K562 (cell line): Measurements from ENCODE around the gene CCDC82. TPM values are rescaled to one million over a fixed set of nuclear protein-coding genes. Genes with fewer than 3 reads are reported as not detected.

Experiments used
- ATAC-seq: fragments of 200-7000 bp; cut with Tn5 transposase; 3 replicates; pipeline ENCODE4 v1.9.1; 2020; ENCODE audit warnings: moderate library complexity
- BruUV-seq: library from RNA; stranded (reverse); fragments of 400-500 nt; replicated peaks from 2 replicates; lab custom pipeline; 2021; lab: Mats Ljungman, UMichigan
- CTCF ChIA-PET: fragments of 300-600 bp; formaldehyde crosslinking; extraction: SDS; loops from one replicate; lab custom pipeline; 2021; ENCODE audit warnings: low intra/inter-chr PET ratio; lab: Yijun Ruan, JAX
- POLR2A ChIA-PET: fragments of 300-600, 350-650 bp; sonication (Branson Sonifier 250); formaldehyde crosslinking; extraction: SDS; loops from one replicate; lab custom pipeline; 2021; ENCODE audit warnings: antibody characterized with exemption, inconsistent platforms; lab: Yijun Ruan, JAX
- DNase-seq, 4 experiments: peaks; one replicate each; pipeline versions ENCODE4 v3.0.0 to v3.0.0-alpha.2; 2011 to 2018; ENCODE audit warnings: low spot score in 3 of 4, mixed read lengths in 3 of 4; ENCODE audit errors: extremely low read depth in 1 of 4
- FAIRE-seq: peaks from 2 replicates; lab custom pipeline; 2011; peaks lifted over from hg19 to GRCh38; lab: Jason Lieb, UNC
- H2AFZ ChIP-seq: 2 replicates; pipeline ENCODE4 v1.6.0; 2011; ENCODE audit warnings: low read depth, low read length, control low read depth, inconsistent platforms
- H3K27ac ChIP-seq: fragments of 200-600 bp; 3 replicates; pipeline ENCODE4 v1.8.0; 2011; ENCODE audit warnings: low read depth, mild to moderate bottlenecking, control low read depth, inconsistent platforms, low read length, moderate library complexity, mixed read lengths; ENCODE audit errors: extremely low read depth
- H3K27me3 ChIP-seq, 2 experiments: fragments of 300-600 bp in 1 of 2; 2 replicates in 1 of 2; 3 replicates in 1 of 2; pipeline versions ENCODE4 v1.6.0 to v1.8.0; 2011; ENCODE audit warnings: inconsistent platforms in 2 of 2, low read length in 2 of 2, mild to moderate bottlenecking in 1 of 2, mixed read lengths in 1 of 2, moderate library complexity in 1 of 2; ENCODE audit not compliant: control insufficient read depth in 2 of 2, insufficient read depth in 2 of 2
- H3K36me3 ChIP-seq: fragments of 300-600 bp; 3 replicates; pipeline ENCODE4 v1.8.0; 2011; ENCODE audit warnings: mild to moderate bottlenecking, low read length, inconsistent platforms; ENCODE audit not compliant: control insufficient read depth, insufficient read depth
- H3K4me1 ChIP-seq, 2 experiments: fragments of 200-600 bp in 1 of 2; replicated peaks in 1 of 2; 2 replicates in 1 of 2; 3 replicates in 1 of 2; pipeline versions ENCODE4 v1.5.1 to v1.8.0; 2011; ENCODE audit warnings: inconsistent platforms in 2 of 2, low read length in 2 of 2, mild to moderate bottlenecking in 1 of 2, mixed read lengths in 1 of 2, moderate library complexity in 1 of 2; ENCODE audit not compliant: control insufficient read depth in 2 of 2, insufficient read depth in 2 of 2
- H3K4me2 ChIP-seq: 2 replicates; pipeline ENCODE4 v1.6.1; 2011; ENCODE audit warnings: low read length, control low read depth, inconsistent platforms, mixed read lengths; ENCODE audit not compliant: insufficient read depth
- H3K4me3 ChIP-seq: fragments of 200-600 bp; sonication (generic), shearing (Covaris generic); 2 replicates; pipeline ENCODE4 v1.5.1; 2016; ENCODE audit warnings: control low read depth, inconsistent platforms
- H3K79me2 ChIP-seq: fragments of 200-600 bp; 3 replicates; pipeline ENCODE4 v1.8.0; 2011; ENCODE audit warnings: low read length, inconsistent platforms; ENCODE audit not compliant: control insufficient read depth, insufficient read depth
- H3K9ac ChIP-seq, 2 experiments: 2 replicates each; pipeline versions ENCODE4 v1.6.0 to v1.6.1; 2011; ENCODE audit warnings: low read depth in 2 of 2, low read length in 2 of 2, control low read depth in 1 of 2, inconsistent platforms in 1 of 2, mild to moderate bottlenecking in 1 of 2, mixed read lengths in 1 of 2; ENCODE audit not compliant: insufficient read depth in 1 of 2
- H3K9me1 ChIP-seq: one replicate; pipeline ENCODE4 v1.6.0; 2011; ENCODE audit warnings: inconsistent platforms, mild to moderate bottlenecking, low read length, moderate library complexity; ENCODE audit not compliant: control insufficient read depth, insufficient read depth
- H3K9me3 ChIP-seq: replicated peaks from 2 replicates; pipeline ENCODE4 v1.5.1; 2011; ENCODE audit warnings: low read depth, low read length, inconsistent platforms; ENCODE audit not compliant: control insufficient read depth, insufficient read depth
- H4K20me1 ChIP-seq: replicated peaks from 2 replicates; pipeline ENCODE4 v1.6.1; 2011; ENCODE audit warnings: low read length, inconsistent platforms, mixed read lengths; ENCODE audit not compliant: control insufficient read depth, insufficient read depth
- ARID3A ChIP-seq: IDR thresholded peaks from 2 replicates; pipeline ENCODE4 v1.6.1; 2012; ENCODE audit warnings: low read depth, low read length, improper control_type of control experiment, borderline replicate concordance
- BHLHE40 ChIP-seq: IDR thresholded peaks from 2 replicates; pipeline ENCODE4 v1.6.1; 2011; ENCODE audit warnings: low read length, improper control_type of control experiment
- EHMT2 ChIP-seq: fragments of 450-650 bp; IDR thresholded peaks from 2 replicates; pipeline ENCODE4 v1.6.1; 2018; ENCODE audit warnings: antibody characterized with exemption
- FOXA3 ChIP-seq, 2 experiments: fragments of 450-650 bp in 1 of 2; sonication (generic) in 1 of 2; formaldehyde crosslinking; IDR thresholded peaks in 1 of 2; conservative IDR thresholded peaks in 1 of 2; 2 replicates each; pipeline versions ENCODE4 v1.4.0 to v1.8.0; 2020 to 2022; ENCODE audit warnings: mild to moderate bottlenecking in 2 of 2, missing genetic modification reagents in 1 of 2
- FOXK2 ChIP-seq, 2 experiments: fragments of 450-650 bp; IDR thresholded peaks in 1 of 2; conservative IDR thresholded peaks in 1 of 2; 2 replicates each; pipeline ENCODE4 v1.6.1; 2016; ENCODE audit warnings: low read depth in 2 of 2, mild to moderate bottlenecking in 1 of 2
- HES1 ChIP-seq: fragments of 450-650 bp; IDR thresholded peaks from 2 replicates; pipeline ENCODE4 v1.6.1; 2016; ENCODE audit warnings: low read depth, mild to moderate bottlenecking, moderate library complexity
- HMBOX1 ChIP-seq: sonication (generic); IDR thresholded peaks from 2 replicates; pipeline ENCODE4 v1.6.1; 2016
- JUND ChIP-seq, 2 experiments: IDR thresholded peaks; 2 replicates in 1 of 2; 3 replicates in 1 of 2; pipeline ENCODE4 v1.6.1; 2011; ENCODE audit warnings: borderline replicate concordance in 2 of 2, low read depth in 2 of 2, low read length in 2 of 2, improper control_type of control experiment in 1 of 2, missing biosample characterization in 1 of 2, missing genetic modification characterization in 1 of 2, missing genetic modification reagents in 1 of 2
- MAFF ChIP-seq: IDR thresholded peaks from 2 replicates; pipeline ENCODE4 v1.6.1; 2012; ENCODE audit warnings: low read length, improper control_type of control experiment
- RBBP5 ChIP-seq: fragments of 200-600 bp; sonication (generic); IDR thresholded peaks from 2 replicates; pipeline ENCODE4 v1.6.1; 2012; ENCODE audit warnings: borderline replicate concordance, mild to moderate bottlenecking, low read length, control low read depth, inconsistent platforms; ENCODE audit not compliant: insufficient read depth, poor library complexity, severe bottlenecking
- SMARCA4 ChIP-seq: fragments of 450-650 bp; IDR thresholded peaks from 2 replicates; pipeline ENCODE4 v1.6.1; 2016
- SRF ChIP-seq, 2 experiments: fragments of 250-450, 450-650 bp in 1 of 2; sonication (Bioruptor Pico) in 1 of 2; sonication (generic) in 1 of 2; formaldehyde crosslinking; IDR thresholded peaks; 2 replicates each; pipeline versions ENCODE4 v1.5.0 to v1.5.1; 2020 to 2022; ENCODE audit warnings: mild to moderate bottlenecking in 1 of 2, missing genetic modification reagents in 1 of 2
- WGBS: fragments of 100-300 bp; shearing (Covaris generic); methylation state at CpG from one replicate; pipeline ENCODE4 v1.1.6; 2016; ENCODE audit warnings: low coverage, mixed read lengths; ENCODE audit not compliant: insufficient coverage; ENCODE audit errors: missing lambda C conversion rate; 5-methylcytosine and 5-hydroxymethylcytosine counted together
- in situ Hi-C: fragments of 300-500 bp; cut with MboI; formaldehyde crosslinking; loops from 4 replicates; pipeline ENCODE4 v1.15.0; 2018; ENCODE audit warnings: inconsistent platforms, mixed read lengths
- intact Hi-C: fragments of 100-400 bp; cut with micrococcal nuclease; formaldehyde crosslinking; loops from 2 replicates; pipeline ENCODE4 v1.14.2; 2022
- polyA plus RNA-seq, 8 experiments: library from polyadenylated mRNA; depleted of rRNA in 4 of 8; stranded (reverse) in 5 of 8; unstranded in 3 of 8; fragments of >200 nt; fragmentation: Nextera tagmentation in 2 of 8; fragmentation: Illumina TruSeq in 1 of 8; extraction: Ambion mirVana in 2 of 8; extraction: Trizol in 1 of 8; gene quantifications; 2 replicates each; pipeline versions ENCODE4 v1.2.1 to v1.2.3, GENCODE V29; 2011 to 2014; ENCODE audit warnings: inconsistent platforms in 1 of 8, missing spikeins in 1 of 8
- total RNA-seq, 7 experiments: library from RNA; depleted of rRNA in 6 of 7; stranded (reverse); fragments of >200 nt in 6 of 7; fragmentation: Illumina TruSeq in 2 of 7; extraction: Trizol in 2 of 7; gene quantifications; 2 replicates each; pipeline versions ENCODE4 v1.2.1 to v1.2.3, GENCODE V29; 2011 to 2021; ENCODE audit warnings: low replicate concordance in 1 of 7

The CCDC82 gene
- total and polyA plus RNA-seq, 9 of the 15 experiments (the other 6 are each of a cell fraction or from before 2014, with no cell fraction given), result 12.5 to 51.3 (median 24.5) TPM

GRCh38 chr11:96329419-96329818, 60.3 kb downstream of the CCDC82 start:
- Histone ChIP-seq H3K79me2 (peaks cover 71% of the 10 kb centered on the region), H3K27ac (peak overlapping the region; percentile 79), H3K4me3 (no peak overlapping the region), H3K9me3 (no peaks in the 10 kb centered on the region), H3K9me1 (no peaks in the 10 kb centered on the region), H3K9ac (peak overlapping the region in 1 of 2 experiments; percentile 62; a peak in 3 of 4 replicates), H2AFZ (peak overlapping the region; percentile 65), H3K36me3 (no peaks in the 10 kb centered on the region), H4K20me1 (no peaks in the 10 kb centered on the region), H3K4me1 (peaks cover 21 to 62% of the 10 kb centered on the region in 2 experiments; a peak in 4 of 5 replicates), H3K27me3 (no peaks in the 10 kb centered on the region), H3K4me2 (peak overlapping the region; percentile 40)
- ChIA-PET CTCF (interaction anchor here (1.3 kb wide), 1 partner anchor 9 kb away, joined by 3 read pairs; no protein-coding TSS in a partner anchor), POLR2A (interaction anchor here (1.0 to 2.8 kb wide), 2 partner anchors 8 to 21 kb away, joined by 3 to 12 read pairs; no protein-coding TSS in a partner anchor)
- no TSS peak for BruUV-seq
- in situ Hi-C loops (no loop called here), intact Hi-C loops (no loop called here)
- ATAC-seq (peak; percentile 26), FAIRE-seq (no peak), DNase-seq (peak in 1 of 4 experiments; percentile 61)
- 18% methylated on average over 1 of the region's 1 CpG for WGBS
- TF ChIP-seq ARID3A (0 out of 2 replicates have a peak, but pooled peaks have one; percentile 12), RBBP5 (no peak), FOXK2 (conservative IDR thresholded peaks at IDR 0.05 in 1 of 2, IDR thresholded peaks at IDR 0.05 in 1 of 2; ENCODE audit: low read depth in 2 of 2) (0 out of 4 replicates have a peak, but pooled peaks of 1 of the 2 experiments have one; percentile 40), SMARCA4 (0 out of 2 replicates have a peak, but pooled peaks have one; percentile 33), HES1 (no peak), HMBOX1 (peak; percentile 94), FOXA3 (CRISPR knock-in tag; conservative IDR thresholded peaks at IDR 0.05 in 1 of 2, IDR thresholded peaks at IDR 0.05 in 1 of 2) (peak in 1 of 2 experiments; percentile 69; a peak in 1 of 4 replicates), EHMT2 (0 out of 2 replicates have a peak, but pooled peaks have one; percentile 17), MAFF (no peak), JUND (IDR thresholded peaks at IDR 0.05; ENCODE audit: borderline replicate concordance, low read depth, low read length) (0 out of 2 replicates have a peak, but pooled peaks have one; percentile 11), JUND (tag; IDR thresholded peaks at IDR 0.05; ENCODE audit: borderline replicate concordance, low read depth, low read length) (no peak; the same call in 2 of the 3 replicates), SRF (CRISPR knock-in tag; IDR thresholded peaks at IDR 0.05) (peak in 1 of 2 experiments; percentile 80; a peak in 1 of 4 replicates), BHLHE40 (no peak)
